HG03025 (cell line): Measurements from ENCODE around the gene FOXP3.

Source experiments
- ATAC-seq: cut with Tn5 transposase; IDR thresholded peaks from one replicate; pipeline ENCODE4 v1.9.1; 2021; ENCODE audit warnings: mild to moderate bottlenecking, moderate library complexity; ENCODE audit not compliant: unreplicated experiment, low FRiP score

The FOXP3 gene

DNA sequence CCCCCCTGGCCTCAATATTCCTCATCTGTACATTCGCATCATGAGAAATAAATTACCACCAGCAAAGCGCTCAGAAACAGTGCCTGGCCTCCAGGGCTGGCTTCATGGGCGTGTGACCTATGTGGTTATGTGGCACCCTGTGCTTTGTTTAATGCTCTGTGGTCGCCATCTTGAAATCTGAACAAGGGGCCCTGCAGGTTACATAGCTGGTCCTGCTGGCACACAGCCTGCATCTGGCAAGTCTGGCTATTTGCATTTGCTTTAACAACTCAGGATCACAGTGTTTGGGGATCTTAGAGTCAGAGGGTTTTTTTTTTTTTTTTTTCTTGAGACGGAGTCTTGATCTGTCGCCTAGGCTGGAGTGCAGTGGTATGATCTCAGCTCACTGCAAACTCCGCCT, 9.9 kb downstream of the FOXP3 start:
- no peak for ATAC-seq

DNA sequence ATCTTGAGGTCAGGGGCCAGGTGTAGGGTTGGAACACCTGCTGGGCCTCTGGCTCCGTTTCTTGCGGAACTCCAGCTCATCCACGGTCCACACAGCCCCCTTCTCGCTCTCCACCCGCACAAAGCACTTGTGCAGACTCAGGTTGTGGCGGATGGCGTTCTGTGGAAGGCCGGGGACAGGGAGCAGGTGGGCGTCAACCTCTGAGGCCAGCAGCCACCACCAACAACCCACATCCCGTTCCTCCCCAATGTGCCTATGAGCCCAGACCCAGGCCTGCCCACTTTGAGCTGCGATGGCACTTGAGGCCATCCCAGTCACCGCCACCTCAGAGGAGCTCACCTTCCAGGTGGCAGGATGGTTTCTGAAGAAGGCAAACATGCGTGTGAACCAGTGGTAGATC, 13.2 kb downstream of the FOXP3 start:
- ATAC-seq: no peak

DNA sequence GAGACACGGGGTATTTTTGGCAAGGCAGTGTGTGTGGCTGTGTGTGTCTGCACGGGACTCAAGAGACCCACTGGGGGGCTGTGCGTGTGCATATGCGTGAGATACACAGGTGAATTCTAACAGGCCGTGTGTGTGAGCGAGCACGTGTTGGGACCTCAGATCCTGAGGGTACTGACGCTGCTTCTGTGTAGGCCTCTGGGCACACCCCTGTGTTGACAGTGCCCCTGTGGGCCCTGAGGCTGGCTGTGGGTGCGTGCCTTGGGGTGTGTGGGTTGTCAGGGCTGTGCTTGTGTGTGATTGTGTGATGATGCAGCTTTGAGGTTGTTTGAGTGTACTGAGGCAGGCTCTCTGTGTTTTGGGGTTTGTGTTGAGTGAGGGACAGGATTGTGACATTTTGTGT, 13.9 kb downstream of the FOXP3 start:
- ATAC-seq: no peak

DNA sequence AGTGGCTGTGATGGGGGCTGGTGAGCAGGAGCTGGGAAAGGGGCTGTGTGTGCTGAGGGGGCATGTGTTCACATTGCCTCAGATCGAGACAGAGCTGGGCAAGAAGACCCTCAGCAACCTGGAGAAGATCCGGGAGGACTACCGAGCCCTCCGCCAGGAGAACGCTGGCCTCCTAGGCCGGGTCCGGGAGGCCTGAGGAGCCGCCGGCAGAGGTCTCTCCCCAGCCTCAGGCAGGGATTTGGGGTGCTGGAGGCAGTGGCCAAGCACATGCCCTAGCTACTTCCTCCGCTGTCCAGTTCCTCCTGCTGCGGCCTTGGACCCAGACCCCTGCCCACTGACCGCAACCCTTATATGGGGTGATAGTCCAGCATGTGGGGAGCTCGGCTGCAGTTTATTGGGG, 14.4 kb downstream of the FOXP3 start:
- no peak for ATAC-seq

DNA sequence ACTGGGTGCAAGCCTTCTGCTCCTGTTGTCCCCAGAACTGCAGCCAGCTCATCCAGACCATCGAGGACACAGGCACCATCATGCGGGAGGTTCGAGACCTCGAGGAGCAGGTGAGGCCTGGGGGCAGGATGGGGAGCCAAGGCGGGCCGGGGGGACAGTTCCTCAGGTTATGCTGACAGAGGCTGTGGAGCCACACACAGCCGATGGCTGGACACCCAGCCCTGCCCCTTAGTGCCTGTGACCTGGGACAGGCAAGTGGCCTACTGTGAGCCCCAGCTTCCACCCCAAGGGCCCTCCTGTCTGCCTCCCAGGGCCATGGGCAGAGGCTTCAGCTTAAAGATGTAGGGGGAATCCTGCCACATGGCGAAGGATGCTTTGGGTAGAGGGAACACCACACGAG, 14.9 kb downstream of the FOXP3 start:
- no peak for ATAC-seq

DNA sequence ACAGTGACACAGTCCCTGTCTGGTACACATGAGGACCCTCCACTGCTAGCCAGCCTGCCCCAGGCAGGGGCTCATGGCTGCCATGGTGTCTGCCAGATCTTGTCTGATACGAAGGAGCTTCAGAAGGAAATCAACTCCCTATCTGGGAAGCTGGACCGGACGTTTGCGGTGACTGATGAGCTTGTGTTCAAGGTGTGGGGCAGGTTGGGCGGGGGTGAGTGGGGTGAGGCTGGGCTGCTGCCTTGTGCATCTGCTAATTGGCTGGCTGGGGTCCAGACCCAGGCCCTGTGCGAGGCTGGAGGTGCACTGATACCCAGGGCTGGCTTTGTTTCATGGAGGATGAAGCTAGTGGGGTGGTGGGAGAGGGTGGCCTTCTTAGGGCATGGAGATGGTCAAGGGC, 15.4 kb downstream of the FOXP3 start:
- ATAC-seq: no peak

DNA sequence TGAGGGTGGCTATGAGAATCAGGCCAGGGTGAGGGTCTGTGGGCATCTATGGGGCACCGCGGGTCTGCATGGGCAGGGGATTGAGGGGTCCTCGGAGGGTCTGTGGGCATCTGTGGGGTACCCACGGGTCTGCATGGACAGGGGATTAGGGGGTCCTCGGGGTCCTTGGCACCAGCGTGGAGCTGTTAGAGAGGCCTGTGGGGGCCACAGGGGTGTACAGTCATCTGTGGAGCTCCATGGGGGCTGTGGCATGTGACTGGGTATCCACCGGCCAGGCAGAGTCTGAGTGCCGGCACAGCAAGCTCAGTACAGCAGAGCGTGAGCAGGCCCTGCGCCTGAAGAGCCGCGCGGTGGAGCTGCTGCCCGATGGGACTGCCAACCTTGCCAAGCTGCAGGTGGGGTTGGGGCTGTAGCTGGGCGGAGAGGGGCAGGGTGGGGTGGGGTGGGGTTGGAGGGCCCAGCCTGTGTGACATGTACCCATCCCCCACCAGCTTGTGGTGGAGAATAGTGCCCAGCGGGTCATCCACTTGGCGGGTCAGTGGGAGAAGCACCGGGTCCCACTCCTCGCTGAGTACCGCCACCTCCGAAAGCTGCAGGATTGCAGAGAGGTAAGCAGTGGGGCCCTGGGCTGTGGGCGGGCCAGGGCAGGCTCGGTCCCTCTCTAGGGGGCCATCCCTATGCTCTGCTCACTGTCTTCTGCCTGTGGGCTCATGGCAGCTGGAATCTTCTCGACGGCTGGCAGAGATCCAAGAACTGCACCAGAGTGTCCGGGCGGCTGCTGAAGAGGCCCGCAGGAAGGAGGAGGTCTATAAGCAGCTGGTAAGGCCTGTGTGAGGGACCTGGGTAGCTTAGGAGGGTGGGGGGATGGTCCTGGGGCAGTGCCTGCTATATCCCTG, 16.3 kb downstream of the FOXP3 start:
- no peak for ATAC-seq

DNA sequence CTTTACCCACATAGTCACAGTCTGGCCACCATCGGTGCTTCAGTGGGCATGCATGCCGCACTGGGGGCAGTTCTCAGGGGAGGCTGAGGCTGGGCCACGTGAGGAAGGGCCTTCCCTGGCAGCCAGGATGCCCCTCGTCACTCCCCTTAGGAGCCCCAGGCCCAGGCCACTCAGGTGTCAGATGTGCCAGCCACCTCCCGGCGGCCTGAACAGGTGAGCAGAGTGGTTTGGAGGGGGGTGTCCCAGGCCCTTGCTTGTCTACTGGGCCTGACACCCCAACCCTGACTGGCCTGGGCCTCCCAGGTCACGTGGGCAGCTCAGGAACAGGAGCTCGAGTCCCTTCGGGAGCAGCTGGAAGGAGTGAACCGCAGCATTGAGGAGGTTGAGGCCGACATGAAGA, 17.2 kb downstream of the FOXP3 start:
- ATAC-seq: no peak

DNA sequence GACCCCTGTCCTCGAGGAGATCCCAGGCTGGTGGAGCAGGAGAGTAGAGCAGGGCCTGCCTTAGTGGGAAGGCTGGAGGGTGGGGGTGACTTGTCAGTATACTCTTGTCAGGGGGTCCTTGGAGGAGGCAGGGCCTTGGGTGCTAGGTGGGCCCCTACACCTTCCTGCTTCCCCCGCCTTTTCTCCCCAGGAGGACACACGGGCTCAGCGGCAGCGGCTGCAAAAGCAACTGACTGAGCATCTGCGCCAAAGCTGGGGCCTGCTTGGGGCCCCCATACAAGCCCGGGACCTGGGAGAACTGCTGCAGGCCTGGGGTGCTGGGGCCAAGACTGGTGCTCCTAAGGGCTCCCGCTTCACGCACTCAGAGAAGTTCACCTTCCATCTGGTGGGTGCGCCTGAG, 18.0 kb downstream of the FOXP3 start:
- ATAC-seq: no peak

DNA sequence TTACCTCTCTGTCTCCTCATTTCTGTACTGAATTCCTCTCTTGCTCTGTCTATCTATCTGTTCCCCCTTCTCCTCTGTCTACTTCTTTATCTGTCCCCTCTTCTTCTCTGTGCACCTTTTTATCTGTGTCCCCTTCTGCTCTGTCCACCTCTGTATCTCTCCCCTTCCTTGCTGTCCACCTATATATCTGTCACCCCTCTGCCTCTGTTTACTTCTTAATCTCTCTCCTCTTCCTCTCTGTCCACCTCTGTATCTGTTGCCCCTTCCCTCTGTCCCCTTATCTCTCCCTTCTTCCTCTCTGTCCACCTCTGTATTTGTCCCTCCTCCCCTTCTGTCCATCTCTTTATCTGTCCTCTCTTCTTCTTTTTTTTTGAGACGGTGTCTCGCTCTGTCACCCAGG, 20.3 kb downstream of the FOXP3 start:
- ATAC-seq: no peak

DNA sequence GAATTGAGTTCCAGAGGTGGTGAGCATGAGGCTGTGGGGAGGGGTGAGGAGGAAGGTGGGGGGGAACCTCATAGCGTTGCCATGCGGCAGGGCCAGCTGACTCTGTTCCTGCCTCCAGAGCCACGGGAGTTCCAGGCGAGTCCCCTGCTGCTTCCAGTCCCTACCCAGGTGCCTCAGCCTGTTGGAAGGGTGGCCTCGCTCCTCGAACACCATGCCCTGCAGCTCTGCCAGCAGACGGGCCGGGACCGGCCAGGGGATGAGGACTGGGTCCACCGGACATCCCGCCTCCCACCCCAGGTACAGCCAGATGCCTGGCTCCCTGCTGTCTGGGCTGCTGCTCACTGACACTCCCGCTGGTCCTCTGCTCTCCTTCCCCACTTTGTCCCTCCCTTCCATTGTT, 21.3 kb downstream of the FOXP3 start:
- no peak for ATAC-seq

DNA sequence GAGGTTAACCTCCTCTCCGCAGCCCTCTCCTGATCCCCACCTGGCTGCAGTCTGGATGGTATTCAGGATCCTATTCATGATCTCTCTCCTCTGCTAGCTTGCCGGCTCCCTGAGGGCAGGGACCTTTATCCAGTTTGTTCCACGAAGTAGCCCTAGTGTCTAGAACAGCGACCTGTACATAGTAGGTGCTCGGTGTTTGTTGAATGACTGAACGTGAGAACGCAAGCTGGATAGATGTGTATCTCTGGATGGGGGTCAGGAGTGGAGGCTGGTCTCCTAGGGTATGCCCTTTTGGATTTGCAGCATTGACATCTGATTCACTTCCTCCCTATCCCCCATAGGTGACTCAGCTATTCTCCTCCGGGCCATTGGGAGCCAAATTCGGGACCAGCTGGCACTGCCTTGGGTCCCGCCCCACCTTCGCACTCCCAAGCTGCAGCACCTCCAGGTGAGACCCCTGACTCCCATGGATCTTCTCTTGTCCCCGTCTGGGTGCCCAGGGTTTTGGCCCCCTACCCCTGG, 21.9 kb downstream of the FOXP3 start:
- ATAC-seq: no peak

DNA sequence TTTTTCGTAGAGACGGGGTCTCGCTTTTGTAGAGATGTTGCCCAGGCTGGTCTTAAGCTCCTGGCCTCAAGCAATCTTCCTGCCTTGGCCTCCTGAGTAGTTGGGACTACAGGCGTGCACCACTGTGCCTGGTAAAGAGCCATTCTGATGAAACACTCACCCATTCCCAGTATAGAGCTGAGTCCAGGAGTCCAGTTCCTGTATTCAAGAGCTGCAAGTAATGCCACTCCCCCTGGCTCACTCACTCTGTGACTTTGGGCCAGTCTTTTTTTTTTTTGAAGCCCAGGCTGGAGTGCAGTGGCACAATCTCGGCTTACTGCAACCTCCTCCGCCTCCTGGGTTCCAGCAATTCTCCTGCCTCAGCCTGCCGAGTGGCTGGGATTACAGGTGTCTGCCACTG, 25.8 kb downstream of the FOXP3 start:
- ATAC-seq: no peak

DNA sequence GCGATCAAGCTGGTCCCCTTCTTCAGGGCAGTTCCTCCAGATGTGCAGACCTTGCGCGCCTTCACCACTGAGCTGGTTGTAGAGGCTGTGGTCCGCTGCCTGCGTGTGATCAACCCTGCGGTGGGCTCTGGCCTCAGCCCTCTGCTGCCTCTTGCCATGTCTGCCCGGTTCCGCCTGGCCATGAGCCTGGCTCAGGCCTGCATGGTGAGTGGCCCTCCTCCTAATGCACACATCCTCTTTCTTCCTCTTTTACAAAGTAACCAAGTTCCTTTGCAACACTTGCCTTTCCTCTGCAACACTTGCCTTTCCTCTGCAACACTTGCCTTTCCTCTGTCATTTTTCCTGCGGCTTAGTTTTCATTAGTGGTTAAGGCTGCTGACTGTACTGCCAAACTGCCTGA, 27.4 kb downstream of the FOXP3 start:
- no peak for ATAC-seq

DNA sequence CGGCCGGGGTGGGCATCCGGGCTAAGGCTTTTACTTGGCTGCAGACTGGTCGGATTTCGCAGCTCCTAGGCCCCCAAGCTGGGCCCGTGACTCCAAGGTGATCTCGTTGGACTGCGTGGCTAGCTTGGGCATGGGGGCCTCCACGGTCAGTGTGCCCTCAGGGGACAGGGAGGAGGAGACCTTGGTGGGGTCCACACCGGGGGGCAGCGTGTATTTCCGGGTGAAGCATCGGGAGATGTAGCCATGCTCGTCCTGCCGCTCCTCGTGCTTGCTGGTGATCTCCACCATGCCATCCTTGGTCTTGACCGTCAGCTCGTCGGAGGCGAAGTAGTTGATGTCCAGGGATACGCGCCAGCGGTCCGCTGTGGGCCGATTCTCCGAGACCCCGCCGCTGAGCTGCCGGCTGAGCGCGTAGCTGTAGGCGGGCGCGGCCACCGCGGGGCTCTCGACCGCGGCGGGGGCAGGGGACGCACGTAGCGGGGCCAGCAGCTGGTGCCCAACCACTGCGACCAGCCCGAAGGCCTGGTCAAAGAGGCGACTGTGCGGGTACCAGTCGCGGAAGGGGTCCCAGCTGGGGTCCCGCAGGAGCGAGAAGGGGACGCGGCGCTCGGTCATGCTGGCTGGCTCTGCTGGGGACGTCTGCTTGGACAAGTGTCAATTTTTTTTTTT, 30.5 kb downstream of the FOXP3 start:
- ATAC-seq: no peak

DNA sequence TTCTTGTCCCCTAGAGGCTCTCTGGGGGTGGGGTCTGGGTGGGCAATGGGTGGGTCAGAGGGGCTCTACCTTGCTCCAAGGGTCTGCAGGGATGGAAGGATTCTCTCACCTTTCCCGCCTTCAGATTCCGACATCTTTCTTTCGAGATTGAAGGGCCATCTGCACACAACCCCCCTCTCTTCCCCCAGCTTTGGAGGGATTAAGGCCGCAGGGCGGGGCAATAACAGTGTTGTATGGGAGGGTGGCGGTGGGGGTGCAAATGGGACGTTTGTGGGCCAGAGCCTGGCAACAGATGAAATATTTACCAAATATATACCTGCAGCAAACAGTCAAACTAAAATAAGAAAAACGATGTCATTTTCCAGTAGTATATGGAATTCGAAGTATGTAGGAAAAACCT, 31.3 kb downstream of the FOXP3 start, which contains the start of gene CACNA1F:
CACNA1F (minus strand) TSS at position 165 of the 400 bp plus-strand sequence; CDS start at position 134, 31 bp downstream.
- no peak for ATAC-seq

DNA sequence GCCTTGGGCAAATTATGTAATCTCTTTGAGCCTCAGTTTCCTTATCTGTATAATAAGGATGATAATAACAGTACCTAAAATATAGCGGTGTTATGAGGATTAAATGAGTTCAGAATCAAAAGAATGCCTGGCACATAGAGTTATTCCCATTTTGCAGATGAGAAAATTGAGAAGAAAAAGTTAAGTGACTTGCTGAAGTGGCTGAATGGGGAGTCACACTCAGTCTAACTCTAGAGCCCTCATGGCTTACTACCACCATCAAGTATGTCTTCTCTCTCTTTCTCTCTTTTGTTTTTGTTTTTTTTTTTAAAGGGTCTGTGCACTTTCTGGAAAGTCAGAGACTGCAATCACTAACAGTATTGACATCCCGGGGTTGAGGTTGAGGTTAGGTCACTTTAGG, 32.0 kb downstream of the FOXP3 start:
- no peak for ATAC-seq

DNA sequence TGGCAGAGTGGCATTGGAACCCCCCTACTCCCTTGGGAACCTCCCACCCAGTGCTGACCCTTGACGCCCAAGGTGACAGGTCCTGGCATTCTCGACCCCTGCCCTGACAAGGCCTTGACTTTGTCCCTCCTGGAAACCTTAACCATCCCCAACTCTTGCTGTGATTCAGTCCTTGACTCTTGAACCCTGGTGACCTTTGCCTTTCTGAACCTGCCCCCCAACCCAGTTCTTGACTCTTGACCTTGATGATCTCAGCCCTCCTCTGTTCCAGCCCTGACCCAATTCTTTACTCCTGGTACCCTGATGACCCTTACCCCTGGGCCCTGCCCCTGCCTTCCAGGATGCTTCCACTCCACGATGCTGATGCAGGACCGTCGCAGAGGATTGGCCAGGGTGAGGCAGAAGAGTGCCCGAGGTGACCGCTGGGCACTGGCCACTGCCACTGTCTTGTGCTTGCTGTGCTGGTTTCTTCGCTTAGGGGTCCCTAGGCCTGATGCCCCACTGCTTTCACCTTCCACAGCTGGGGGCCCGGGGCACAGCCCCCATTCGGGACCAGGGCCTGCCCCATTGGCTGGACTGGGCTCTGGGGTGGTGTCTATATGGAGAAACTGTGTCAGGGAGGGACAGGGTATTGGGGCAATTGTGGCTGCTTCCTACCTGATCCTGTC, 33.0 kb downstream of the FOXP3 start:
- ATAC-seq: no peak

DNA sequence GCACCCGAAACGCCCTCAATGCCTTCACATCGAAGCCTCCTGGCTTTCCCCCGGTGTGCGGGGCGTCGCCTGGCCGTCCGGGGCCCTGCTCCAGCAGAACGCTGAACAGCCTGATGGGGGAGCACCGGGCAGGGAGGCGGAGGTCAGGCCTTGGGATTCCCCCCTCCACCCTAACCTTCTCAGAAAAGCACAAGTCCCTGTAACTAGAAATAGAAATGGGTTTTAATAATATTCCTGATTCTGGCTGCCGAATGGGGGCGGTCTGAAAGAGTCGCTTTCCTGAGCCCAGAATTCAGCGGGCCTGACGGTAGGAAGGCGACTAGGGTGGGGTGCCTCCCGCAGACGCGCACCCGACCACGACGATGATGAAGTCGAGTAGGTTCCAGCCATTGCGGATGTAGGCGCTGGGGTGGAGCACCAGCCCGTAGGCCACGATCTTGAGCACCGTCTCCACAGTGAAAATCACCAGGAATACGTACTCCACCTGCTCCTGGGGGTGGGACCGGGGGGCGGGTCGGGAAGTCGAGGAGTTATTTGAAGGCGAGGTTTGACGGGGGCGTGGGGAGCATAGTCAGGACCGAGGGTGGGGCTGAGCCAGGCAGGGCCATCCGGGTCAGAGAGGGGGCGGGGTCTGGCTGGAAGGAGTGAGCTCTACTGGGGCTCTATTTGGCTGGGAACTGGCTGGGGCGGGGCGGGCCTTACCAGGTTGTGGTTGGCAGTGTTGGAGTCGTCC, 33.8 kb downstream of the FOXP3 start:
- ATAC-seq: no peak

DNA sequence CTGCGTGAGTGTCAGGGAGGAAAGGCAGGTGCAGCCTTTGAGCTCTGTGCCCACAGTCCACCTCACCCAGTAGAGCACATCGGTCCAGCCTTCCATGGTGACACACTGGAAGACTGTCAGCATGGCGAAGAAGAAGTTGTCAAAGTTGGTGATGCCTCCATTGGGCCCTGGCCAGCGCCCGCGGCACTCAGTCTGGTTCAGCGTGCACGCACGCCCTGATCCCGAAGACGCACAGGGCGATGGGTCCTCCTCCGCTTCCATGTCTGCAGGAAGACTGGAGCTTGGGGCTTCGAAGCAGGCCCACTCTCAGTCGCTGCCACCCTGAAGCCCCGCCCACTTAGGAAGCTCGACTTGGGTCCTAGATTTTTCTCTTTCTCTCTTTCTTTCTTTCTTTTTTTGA, 36.3 kb downstream of the FOXP3 start:
- no peak for ATAC-seq

DNA sequence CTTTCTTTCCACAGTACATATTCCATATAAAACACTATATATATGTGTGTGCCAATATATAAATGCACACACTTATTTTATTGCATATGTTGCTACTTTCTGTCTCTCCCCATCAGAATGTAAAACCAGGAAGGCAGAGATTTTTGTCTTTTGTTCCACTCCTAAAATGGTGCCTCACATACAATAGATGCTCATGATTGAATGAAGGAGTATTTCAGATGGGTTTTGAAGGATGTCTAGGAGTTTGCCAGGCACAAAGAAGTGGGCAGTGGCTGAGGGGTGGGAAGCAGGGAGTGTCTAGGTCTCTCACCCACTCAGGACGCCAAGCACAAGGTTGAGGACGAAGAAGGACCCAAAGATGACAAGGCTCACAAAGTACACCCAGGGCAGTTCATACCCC, 36.8 kb downstream of the FOXP3 start:
- no peak for ATAC-seq
